Measurements from ENCODE around the gene ARL15.

- TF ChIP-seq CTCF (IDR thresholded peaks at IDR 0.05; ENCODE audit: insufficient read depth, low read length): no peak
- no peak for TF ChIP-seq REST (IDR thresholded peaks at IDR 0.05; ENCODE audit: insufficient replicate concordance, low read depth)
- TF ChIP-seq POLR2AphosphoS5 (IDR thresholded peaks at IDR 0.05; ENCODE audit: low read depth): no peak
Measured at GRCh38 chr5:53996008-53996407, 314.4 kb downstream of the ARL15 start.
